Measurements from ENCODE around the gene PKM. TPM values are rescaled to one million over a fixed set of nuclear protein-coding genes. Genes with fewer than 3 reads are reported as not detected.

PKM gene
- total and polyA plus RNA-seq, 9 of the 15 experiments (the other 6 are each of a cell fraction or from before 2014, with no cell fraction given): 140 to 825 (median 383) TPM

- TF ChIP-seq TSHZ1 (CRISPR knock-in tag; IDR thresholded peaks at IDR 0.05): no peak
- no peak for TF ChIP-seq CHCHD3 (CRISPR knock-in tag; IDR thresholded peaks at IDR 0.05)
- TF ChIP-seq THAP12 (CRISPR knock-in tag; IDR thresholded peaks at IDR 0.05): no peak
- TF ChIP-seq POLR2G (IDR thresholded peaks at IDR 0.05; ENCODE audit: low read depth, low read length): peak; percentile 77
- TF ChIP-seq, protein P1, sequence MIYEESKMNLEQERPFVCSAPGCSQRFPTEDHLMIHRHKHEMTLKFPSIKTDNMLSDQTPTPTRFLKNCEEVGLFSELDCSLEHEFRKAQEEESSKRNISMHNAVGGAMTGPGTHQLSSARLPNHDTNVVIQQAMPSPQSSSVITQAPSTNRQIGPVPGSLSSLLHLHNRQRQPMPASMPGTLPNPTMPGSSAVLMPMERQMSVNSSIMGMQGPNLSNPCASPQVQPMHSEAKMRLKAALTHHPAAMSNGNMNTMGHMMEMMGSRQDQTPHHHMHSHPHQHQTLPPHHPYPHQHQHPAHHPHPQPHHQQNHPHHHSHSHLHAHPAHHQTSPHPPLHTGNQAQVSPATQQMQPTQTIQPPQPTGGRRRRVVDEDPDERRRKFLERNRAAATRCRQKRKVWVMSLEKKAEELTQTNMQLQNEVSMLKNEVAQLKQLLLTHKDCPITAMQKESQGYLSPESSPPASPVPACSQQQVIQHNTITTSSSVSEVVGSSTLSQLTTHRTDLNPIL (CRISPR knock-in tag; IDR thresholded peaks at IDR 0.05): 0 out of 2 replicates have a peak, but pooled peaks have one; percentile 19
- TF ChIP-seq ARID1B (IDR thresholded peaks at IDR 0.05): no peak
- TF ChIP-seq, protein P2, sequence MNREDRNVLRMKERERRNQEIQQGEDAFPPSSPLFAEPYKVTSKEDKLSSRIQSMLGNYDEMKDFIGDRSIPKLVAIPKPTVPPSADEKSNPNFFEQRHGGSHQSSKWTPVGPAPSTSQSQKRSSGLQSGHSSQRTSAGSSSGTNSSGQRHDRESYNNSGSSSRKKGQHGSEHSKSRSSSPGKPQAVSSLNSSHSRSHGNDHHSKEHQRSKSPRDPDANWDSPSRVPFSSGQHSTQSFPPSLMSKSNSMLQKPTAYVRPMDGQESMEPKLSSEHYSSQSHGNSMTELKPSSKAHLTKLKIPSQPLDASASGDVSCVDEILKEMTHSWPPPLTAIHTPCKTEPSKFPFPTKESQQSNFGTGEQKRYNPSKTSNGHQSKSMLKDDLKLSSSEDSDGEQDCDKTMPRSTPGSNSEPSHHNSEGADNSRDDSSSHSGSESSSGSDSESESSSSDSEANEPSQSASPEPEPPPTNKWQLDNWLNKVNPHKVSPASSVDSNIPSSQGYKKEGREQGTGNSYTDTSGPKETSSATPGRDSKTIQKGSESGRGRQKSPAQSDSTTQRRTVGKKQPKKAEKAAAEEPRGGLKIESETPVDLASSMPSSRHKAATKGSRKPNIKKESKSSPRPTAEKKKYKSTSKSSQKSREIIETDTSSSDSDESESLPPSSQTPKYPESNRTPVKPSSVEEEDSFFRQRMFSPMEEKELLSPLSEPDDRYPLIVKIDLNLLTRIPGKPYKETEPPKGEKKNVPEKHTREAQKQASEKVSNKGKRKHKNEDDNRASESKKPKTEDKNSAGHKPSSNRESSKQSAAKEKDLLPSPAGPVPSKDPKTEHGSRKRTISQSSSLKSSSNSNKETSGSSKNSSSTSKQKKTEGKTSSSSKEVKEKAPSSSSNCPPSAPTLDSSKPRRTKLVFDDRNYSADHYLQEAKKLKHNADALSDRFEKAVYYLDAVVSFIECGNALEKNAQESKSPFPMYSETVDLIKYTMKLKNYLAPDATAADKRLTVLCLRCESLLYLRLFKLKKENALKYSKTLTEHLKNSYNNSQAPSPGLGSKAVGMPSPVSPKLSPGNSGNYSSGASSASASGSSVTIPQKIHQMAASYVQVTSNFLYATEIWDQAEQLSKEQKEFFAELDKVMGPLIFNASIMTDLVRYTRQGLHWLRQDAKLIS (CRISPR knock-in tag; IDR thresholded peaks at IDR 0.05): no peak
Measured at GRCh38 chr15:72197460-72198355, 33.3 kb downstream of the PKM start, which contains the start of gene GRAMD2A (continued).
